ENCODE results near the gene RABAC1. TPM values are rescaled to one million over a fixed set of nuclear protein-coding genes. Genes with fewer than 3 reads are reported as not detected.
"Not testable (repeated sequence)": the region's sequence is repeated elsewhere in the genome, so short reads cannot be mapped to it uniquely, and the experiment has no call there.

RABAC1 gene
- total RNA-seq, 1 donor from 2014 or later: 360 TPM

- no peak overlapping the region for H3K27ac ChIP-seq
- intact Hi-C loops (cut with DNase I): no loop called here
- TF ChIP-seq, protein P1, sequence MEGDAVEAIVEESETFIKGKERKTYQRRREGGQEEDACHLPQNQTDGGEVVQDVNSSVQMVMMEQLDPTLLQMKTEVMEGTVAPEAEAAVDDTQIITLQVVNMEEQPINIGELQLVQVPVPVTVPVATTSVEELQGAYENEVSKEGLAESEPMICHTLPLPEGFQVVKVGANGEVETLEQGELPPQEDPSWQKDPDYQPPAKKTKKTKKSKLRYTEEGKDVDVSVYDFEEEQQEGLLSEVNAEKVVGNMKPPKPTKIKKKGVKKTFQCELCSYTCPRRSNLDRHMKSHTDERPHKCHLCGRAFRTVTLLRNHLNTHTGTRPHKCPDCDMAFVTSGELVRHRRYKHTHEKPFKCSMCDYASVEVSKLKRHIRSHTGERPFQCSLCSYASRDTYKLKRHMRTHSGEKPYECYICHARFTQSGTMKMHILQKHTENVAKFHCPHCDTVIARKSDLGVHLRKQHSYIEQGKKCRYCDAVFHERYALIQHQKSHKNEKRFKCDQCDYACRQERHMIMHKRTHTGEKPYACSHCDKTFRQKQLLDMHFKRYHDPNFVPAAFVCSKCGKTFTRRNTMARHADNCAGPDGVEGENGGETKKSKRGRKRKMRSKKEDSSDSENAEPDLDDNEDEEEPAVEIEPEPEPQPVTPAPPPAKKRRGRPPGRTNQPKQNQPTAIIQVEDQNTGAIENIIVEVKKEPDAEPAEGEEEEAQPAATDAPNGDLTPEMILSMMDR (IDR thresholded peaks at IDR 0.05): no peak
- DNase-seq (ENCODE audit: low spot score in 2 of 2): no peak
- H3K27me3 ChIP-seq: peaks cover 39% of the 10 kb centered on the region
- no peak overlapping the region for H3K4me3 ChIP-seq
- no peaks in the 10 kb centered on the region for H3K4me1 ChIP-seq
- no peaks in the 10 kb centered on the region for H3K9me3 ChIP-seq
- no peaks in the 10 kb centered on the region for H3K36me3 ChIP-seq
Observed at GRCh38 chr19:41917676-41918075, 41.4 kb downstream of the RABAC1 start.

- Histone ChIP-seq H3K9me3 (no peaks in the 10 kb centered on the region), H3K4me1 (no peaks in the 10 kb centered on the region), H3K36me3 (no peaks in the 10 kb centered on the region), H3K27ac (no peak overlapping the region), H3K27me3 (peaks cover 26% of the 10 kb centered on the region), H3K4me3 (no peak overlapping the region)
- intact Hi-C loops (cut with DNase I): no loop called here
- TF ChIP-seq, protein P1 (IDR thresholded peaks at IDR 0.05): no peak
- no peak for DNase-seq (ENCODE audit: low spot score in 2 of 2)
Observed at GRCh38 chr19:41915776-41916414, 43.2 kb downstream of the RABAC1 start.

GRCh38 chr19:41915021-41915775, 43.9 kb downstream of the RABAC1 start:
- Histone ChIP-seq H3K4me3 (no peak overlapping the region), H3K4me1 (no peaks in the 10 kb centered on the region), H3K27me3 (peaks cover 20% of the 10 kb centered on the region), H3K36me3 (no peaks in the 10 kb centered on the region), H3K27ac (no peak overlapping the region), H3K9me3 (no peaks in the 10 kb centered on the region)
- TF ChIP-seq, protein P1 (IDR thresholded peaks at IDR 0.05): no peak
- DNase-seq (ENCODE audit: low spot score in 2 of 2): no peak
- intact Hi-C loops (cut with DNase I): no loop called here

DNA sequence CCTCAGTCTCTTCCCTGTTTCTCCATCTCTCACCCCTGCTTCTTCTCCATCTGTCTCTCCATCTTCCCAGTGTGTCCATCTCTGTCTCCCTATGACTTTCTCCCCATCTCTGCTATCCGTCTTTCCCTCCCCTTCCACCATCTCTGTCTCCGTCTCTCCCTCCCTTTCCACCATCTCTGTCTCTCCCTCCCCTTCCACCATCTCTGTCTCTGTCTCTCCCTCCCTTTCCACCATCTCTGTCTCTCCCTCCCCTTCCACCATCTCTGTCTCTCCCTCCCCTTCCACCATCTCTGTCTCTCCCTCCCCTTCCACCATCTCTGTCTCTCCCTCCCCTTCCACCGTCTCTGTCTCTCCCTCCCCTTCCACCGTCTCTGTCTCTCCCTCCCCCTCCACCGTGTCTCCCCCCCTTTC, 44.7 kb downstream of the RABAC1 start:
- DNase-seq (ENCODE audit: low spot score in 2 of 2); H3K4me1 ChIP-seq; H3K4me3 ChIP-seq; H3K9me3 ChIP-seq; H3K27ac ChIP-seq; intact Hi-C loops (cut with DNase I); H3K36me3 ChIP-seq: not testable (repeated sequence)
- H3K27me3 ChIP-seq: peaks cover 20% of the 10 kb centered on the region

GRCh38 chr19:41913538-41914423, 45.3 kb downstream of the RABAC1 start:
- Histone ChIP-seq H3K9me3 (no peaks in the 10 kb centered on the region), H3K4me3 (no peak overlapping the region), H3K36me3 (no peaks in the 10 kb centered on the region), H3K4me1 (no peaks in the 10 kb centered on the region), H3K27me3 (peaks cover 20% of the 10 kb centered on the region), H3K27ac (no peak overlapping the region)
- intact Hi-C loops (cut with DNase I): no loop called here
- TF ChIP-seq, protein P1 (IDR thresholded peaks at IDR 0.05): no peak
- no peak for DNase-seq (ENCODE audit: low spot score in 2 of 2)

Measured in ascending aorta (tissue), 2 donors.